ENCODE data around the gene PRKD3.

DNA sequence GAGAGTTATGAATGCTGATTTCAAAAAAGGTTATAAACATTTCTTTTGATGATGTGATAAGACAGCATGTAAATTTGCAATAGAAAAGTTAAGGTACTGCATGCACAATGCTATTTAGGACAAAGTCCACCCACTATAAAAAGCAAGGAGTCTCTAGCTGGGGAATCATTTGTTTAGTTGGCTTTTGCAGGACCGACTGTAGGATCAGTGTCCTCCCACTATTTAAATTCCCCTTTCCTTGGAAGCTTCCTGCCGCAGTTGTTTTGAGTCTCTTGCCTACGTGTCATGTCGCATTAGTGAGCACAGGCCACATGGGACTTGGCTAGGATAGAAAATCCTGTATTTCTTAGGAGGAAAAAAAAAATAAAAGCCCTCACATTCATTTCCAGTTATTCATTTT is 32.9 kb upstream of the PRKD3 start:
- TF ChIP-seq, protein P1, sequence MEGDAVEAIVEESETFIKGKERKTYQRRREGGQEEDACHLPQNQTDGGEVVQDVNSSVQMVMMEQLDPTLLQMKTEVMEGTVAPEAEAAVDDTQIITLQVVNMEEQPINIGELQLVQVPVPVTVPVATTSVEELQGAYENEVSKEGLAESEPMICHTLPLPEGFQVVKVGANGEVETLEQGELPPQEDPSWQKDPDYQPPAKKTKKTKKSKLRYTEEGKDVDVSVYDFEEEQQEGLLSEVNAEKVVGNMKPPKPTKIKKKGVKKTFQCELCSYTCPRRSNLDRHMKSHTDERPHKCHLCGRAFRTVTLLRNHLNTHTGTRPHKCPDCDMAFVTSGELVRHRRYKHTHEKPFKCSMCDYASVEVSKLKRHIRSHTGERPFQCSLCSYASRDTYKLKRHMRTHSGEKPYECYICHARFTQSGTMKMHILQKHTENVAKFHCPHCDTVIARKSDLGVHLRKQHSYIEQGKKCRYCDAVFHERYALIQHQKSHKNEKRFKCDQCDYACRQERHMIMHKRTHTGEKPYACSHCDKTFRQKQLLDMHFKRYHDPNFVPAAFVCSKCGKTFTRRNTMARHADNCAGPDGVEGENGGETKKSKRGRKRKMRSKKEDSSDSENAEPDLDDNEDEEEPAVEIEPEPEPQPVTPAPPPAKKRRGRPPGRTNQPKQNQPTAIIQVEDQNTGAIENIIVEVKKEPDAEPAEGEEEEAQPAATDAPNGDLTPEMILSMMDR (IDR thresholded peaks at IDR 0.05; ENCODE audit: insufficient read depth, low read length): no peak
- no peak for TF ChIP-seq GABPA (IDR thresholded peaks at IDR 0.05; ENCODE audit: low read depth)
- TF ChIP-seq, protein P2, sequence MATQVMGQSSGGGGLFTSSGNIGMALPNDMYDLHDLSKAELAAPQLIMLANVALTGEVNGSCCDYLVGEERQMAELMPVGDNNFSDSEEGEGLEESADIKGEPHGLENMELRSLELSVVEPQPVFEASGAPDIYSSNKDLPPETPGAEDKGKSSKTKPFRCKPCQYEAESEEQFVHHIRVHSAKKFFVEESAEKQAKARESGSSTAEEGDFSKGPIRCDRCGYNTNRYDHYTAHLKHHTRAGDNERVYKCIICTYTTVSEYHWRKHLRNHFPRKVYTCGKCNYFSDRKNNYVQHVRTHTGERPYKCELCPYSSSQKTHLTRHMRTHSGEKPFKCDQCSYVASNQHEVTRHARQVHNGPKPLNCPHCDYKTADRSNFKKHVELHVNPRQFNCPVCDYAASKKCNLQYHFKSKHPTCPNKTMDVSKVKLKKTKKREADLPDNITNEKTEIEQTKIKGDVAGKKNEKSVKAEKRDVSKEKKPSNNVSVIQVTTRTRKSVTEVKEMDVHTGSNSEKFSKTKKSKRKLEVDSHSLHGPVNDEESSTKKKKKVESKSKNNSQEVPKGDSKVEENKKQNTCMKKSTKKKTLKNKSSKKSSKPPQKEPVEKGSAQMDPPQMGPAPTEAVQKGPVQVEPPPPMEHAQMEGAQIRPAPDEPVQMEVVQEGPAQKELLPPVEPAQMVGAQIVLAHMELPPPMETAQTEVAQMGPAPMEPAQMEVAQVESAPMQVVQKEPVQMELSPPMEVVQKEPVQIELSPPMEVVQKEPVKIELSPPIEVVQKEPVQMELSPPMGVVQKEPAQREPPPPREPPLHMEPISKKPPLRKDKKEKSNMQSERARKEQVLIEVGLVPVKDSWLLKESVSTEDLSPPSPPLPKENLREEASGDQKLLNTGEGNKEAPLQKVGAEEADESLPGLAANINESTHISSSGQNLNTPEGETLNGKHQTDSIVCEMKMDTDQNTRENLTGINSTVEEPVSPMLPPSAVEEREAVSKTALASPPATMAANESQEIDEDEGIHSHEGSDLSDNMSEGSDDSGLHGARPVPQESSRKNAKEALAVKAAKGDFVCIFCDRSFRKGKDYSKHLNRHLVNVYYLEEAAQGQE (IDR thresholded peaks at IDR 0.05; ENCODE audit: insufficient replicate concordance, low read depth): no peak

All from HL-60 (cell line).